NCI-H2107 treated with DMSO at 0.1 percent for 48 hours (cell line): Measurements from ENCODE around the gene DROSHA.

Experiments
- DNase-seq: peaks from one replicate; lab custom pipeline; 2025; ENCODE audit not compliant: unreplicated experiment; lab: John Stamatoyannopoulos, UW

The DROSHA gene

GRCh38 chr5:31523041-31523440, 8.9 kb downstream of the DROSHA start:
- DNase-seq: no peak

- DNase-seq: no peak
Observed at GRCh38 chr5:31516802-31517201, 15.1 kb downstream of the DROSHA start.

DNA sequence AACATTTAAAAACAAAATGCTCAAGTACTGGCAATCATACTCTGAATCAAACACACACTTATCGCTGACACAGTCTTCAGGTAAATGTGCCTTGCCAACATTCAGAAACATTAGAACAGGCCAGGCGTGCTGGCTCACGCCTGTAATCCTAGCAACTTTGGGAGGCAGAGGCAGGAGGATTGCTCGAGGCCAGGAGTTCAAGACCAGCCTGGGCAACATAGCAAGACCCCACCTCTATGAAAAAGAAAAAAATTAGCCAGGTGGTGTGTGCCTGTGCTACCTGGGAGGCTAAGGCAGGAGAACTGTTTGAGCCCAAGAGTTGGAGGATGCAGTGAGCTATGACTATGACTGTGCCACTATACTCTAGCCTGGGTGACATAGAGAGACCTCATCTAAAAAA, 20.6 kb downstream of the DROSHA start:
- no peak for DNase-seq

DNA sequence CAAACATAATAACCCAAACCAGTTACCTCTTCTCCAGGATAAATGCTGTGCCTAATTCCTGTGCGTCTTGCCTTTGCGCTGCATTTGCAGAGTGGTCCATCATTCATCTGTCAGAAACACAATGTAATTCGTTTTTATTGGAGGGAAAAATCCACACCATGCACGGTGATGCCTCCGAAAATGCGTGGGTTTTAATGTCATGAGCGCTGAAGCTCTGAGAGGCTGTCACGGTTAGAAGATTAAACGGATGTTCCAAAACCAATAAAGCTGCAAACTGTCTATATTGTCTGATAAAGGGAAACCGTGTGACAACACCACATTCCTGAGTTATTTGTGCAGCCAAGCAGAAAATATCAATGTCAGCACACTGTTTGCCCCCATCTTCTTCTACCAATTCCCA, 27.4 kb downstream of the DROSHA start:
- no peak for DNase-seq

GRCh38 chr5:31502506-31502905, 29.4 kb downstream of the DROSHA start:
- DNase-seq: no peak

DNA sequence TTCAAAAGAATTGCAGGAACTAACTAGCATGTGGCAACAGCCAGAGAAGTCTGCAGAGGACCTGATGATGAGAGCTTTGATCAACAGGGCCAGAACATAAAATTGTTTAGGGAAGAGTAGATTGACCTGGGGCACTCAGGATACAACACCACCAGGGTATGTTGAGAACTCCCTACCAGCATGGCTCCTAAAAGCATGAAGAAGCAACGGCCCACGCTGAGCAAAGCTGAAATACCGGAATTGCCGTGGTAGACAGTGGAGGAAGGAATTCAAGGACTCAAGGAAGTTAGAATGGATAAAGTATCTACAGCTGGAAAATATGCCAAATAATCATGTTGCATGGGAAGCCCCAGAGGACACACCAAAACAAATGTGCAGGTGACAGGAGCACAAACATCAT, 31.6 kb downstream of the DROSHA start:
- no peak for DNase-seq

- DNase-seq: no peak
Observed at GRCh38 chr5:31496891-31497290, 35.0 kb downstream of the DROSHA start.

- DNase-seq: no peak
Observed at GRCh38 chr5:31496301-31496700, 35.6 kb downstream of the DROSHA start.

- DNase-seq: no peak
Observed at GRCh38 chr5:31495336-31495735, 36.6 kb downstream of the DROSHA start.

GRCh38 chr5:31492869-31493268, 39.0 kb downstream of the DROSHA start:
- DNase-seq: no peak

GRCh38 chr5:31487506-31487905, 44.4 kb downstream of the DROSHA start:
- DNase-seq: no peak

- no peak for DNase-seq
Observed at GRCh38 chr5:31486441-31486840, 45.5 kb downstream of the DROSHA start.

- no peak for DNase-seq
Observed at GRCh38 chr5:31485376-31486207, 46.3 kb downstream of the DROSHA start.

GRCh38 chr5:31481531-31482165, 50.2 kb downstream of the DROSHA start:
- DNase-seq: no peak

DNA sequence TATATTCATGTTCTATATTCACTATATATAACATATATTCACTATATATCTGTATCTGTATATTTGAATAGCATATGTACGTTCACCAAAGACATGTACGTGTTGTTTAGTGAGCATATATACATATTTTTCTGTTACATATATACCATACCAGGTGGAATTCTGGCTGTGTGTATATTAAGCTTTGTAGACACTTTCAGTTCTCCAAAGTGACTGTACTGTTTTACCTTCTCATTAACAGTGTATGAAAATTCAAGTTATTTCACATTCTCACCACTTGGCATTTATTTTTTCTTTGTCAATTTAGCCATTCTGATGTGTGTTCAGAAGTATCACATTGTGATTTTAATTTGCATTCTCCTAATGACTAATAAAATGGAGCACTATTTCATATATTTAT, 52.2 kb downstream of the DROSHA start:
- DNase-seq: no peak

DNA sequence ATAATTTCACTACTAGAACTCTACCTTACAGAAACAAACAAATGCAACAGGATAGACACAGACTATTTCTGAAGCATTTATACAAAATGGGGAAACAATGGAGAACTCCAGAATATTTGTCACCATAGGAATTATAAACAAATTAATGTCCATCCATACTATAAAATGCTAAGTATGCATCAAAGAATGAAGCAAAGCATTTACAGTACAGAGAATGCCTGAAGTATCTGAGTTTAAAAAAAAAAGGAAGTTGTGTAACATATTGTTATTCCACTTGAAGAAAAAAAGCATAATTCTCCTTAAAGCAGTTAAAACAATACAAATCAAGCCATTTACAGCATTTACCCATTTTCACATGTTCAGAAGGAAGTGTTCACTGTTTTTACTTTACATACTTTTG, 53.0 kb downstream of the DROSHA start:
- DNase-seq: no peak

- DNase-seq: no peak
Observed at GRCh38 chr5:31477971-31478370, 53.9 kb downstream of the DROSHA start.

GRCh38 chr5:31477516-31477915, 54.4 kb downstream of the DROSHA start:
- DNase-seq: no peak

- no peak for DNase-seq
Observed at GRCh38 chr5:31476738-31477141, 55.2 kb downstream of the DROSHA start.

DNA sequence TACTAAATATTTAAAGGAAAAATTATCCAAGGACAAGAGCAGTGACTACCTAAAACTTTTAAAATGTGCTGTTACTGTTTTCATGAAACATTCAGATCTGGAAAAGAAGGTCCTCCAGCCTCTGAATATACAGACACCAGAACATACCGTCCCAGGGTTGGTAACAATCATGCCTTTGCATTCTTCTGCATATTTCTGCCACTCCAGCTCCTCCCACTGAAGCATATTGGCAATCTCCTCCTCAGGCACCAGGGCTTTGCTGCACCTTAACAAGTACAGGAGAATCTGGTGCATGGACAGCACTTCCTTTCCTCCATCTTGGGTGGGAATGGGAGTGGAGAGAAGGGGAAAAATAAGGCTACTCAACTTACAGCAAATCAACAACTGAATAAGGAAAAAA, 60.0 kb downstream of the DROSHA start:
- no peak for DNase-seq

DNA sequence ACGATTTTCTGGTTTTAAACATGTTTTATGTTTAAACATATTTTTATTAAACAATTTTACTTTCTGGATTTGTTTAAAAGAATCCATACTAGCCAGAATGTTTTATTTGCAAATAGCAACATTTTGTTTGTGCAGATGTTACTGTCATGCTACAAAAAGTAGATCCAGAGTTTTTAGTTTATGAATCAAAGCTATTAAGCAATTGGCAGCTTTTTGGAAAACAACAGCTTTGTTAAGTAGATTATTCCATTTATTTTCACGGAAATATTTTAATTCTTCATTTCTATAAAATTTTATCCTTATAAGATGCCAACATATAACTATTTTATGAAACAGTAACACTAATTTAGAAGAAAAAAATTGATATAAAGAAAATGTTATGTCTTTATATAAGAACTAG, 60.9 kb downstream of the DROSHA start:
- DNase-seq: no peak

DNA sequence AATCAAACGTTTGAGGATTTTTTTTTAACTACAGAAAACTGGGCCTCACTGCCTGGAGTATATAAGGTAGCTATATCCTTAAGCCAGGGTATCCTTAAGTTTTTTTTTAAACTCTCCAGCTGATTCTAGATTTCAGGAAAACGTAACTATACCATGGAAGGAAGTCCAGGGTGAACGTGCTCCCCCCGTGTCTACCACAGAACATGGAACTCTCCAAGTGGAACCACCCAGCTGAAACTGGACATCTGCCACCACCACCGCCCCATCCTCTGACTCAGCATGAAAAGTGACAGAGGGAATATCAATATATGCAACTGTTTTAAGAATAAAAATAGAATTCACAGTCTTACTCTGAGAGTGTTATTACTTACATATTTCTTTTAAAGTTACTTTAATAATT, 61.3 kb downstream of the DROSHA start:
- no peak for DNase-seq

GRCh38 chr5:31469886-31470285, 62.0 kb downstream of the DROSHA start:
- DNase-seq: no peak
